GM21619 (cell line): ENCODE results near the gene TAL1.
"Not testable (repeated sequence)": the region's sequence is repeated elsewhere in the genome, so short reads cannot be mapped to it uniquely, and the experiment has no call there.

Experiments used
- ATAC-seq: cut with Tn5 transposase; IDR thresholded peaks from one replicate; pipeline ENCODE4 v1.9.1; 2021; ENCODE audit not compliant: unreplicated experiment

The TAL1 gene

GRCh38 chr1:47232187-47232874 lies at the start of gene TAL1:
Gene TAL1 (minus strand): TSS chr1:47232225. CDS start chr1:47225888, 6,337 bp downstream.
- ATAC-seq = no peak

- no peak for ATAC-seq
Observed at GRCh38 chr1:47280142-47280541, 48.1 kb upstream of the TAL1 start.

GRCh38 chr1:47276850-47277249 lies 44.8 kb upstream of the TAL1 start:
- ATAC-seq = no peak

GRCh38 chr1:47275811-47276210 lies 43.8 kb upstream of the TAL1 start:
- not testable (repeated sequence) for ATAC-seq

GRCh38 chr1:47265529-47265928 lies 33.5 kb upstream of the TAL1 start:
- not testable (repeated sequence) for ATAC-seq

GRCh38 chr1:47262787-47263413 lies 30.9 kb upstream of the TAL1 start:
- peak; percentile 57 for ATAC-seq

GRCh38 chr1:47257224-47257623 lies 25.2 kb upstream of the TAL1 start:
- no peak for ATAC-seq

GRCh38 chr1:47252795-47253194 lies 20.8 kb upstream of the TAL1 start:
- ATAC-seq = no peak

- no peak for ATAC-seq
Observed at GRCh38 chr1:47252369-47252768, 20.3 kb upstream of the TAL1 start.

- ATAC-seq = no peak
Observed at GRCh38 chr1:47249755-47250154, 17.7 kb upstream of the TAL1 start.

GRCh38 chr1:47244339-47244862 lies 12.4 kb upstream of the TAL1 start:
- no peak for ATAC-seq

GRCh38 chr1:47243910-47244309 lies 11.9 kb upstream of the TAL1 start:
- no peak for ATAC-seq

GRCh38 chr1:47241114-47242113 lies 9.4 kb upstream of the TAL1 start:
- no peak for ATAC-seq

- ATAC-seq = no peak
Observed at GRCh38 chr1:47238935-47239592, 7.0 kb upstream of the TAL1 start.

GRCh38 chr1:47235806-47236205 lies 3.8 kb upstream of the TAL1 start:
- no peak for ATAC-seq

- no peak for ATAC-seq
Observed at GRCh38 chr1:47235241-47235681, 3.2 kb upstream of the TAL1 start.

GRCh38 chr1:47233186-47233585 lies 1.2 kb upstream of the TAL1 start:
- no peak for ATAC-seq

- ATAC-seq = no peak
Observed at GRCh38 chr1:47231301-47232186, 481 bp downstream of the TAL1 start.

- ATAC-seq = no peak
Observed at GRCh38 chr1:47230692-47231300, 1.2 kb downstream of the TAL1 start.
